Adrenal gland (tissue), 5 donors: ENCODE results near the gene FAM180A.

Experiments used
- CTCF ChIP-seq, 6 experiments: fragments of 450-650 bp in 4 of 6; fragments of 200-600 bp in 2 of 6; sonication (generic) in 1 of 6; IDR thresholded peaks; 1 replicate in 5 of 6; 2 replicates in 1 of 6; pipeline versions ENCODE4 v1.5.1 to v1.8.0; 2016 to 2021; ENCODE audit warnings: antibody characterized with exemption in 6 of 6, mild to moderate bottlenecking in 2 of 6, moderate library complexity in 1 of 6
- POLR2A ChIP-seq, 2 donors: fragments of 450-650 bp; IDR thresholded peaks; one replicate each; pipeline ENCODE4 v1.6.1; 2017; ENCODE audit warnings: antibody characterized with exemption in 2 of 2, mild to moderate bottlenecking in 2 of 2, moderate library complexity in 1 of 2
- donor health status: DM: no; HTN: no; CAD: no.

DNA sequence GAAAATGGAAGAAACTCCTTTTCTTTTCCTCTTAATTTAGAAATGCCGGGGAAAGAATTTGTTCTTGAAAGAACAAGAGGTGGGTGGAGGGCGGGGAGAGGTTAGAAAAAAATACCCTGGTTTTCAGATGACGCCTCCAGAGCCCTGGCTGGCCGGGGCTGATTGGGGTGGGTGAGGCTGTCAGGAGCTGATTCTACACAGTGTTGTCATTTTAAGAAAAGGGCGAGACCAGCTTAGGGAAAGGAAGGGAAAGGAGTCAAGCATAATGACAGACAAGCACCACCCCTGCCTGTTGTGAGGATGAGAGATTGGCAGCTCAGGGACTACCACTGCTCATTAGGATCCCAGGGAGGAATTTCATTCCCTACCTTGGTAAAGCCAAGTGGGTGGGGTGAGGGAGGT, 9.9 kb upstream of the FAM180A start:
- TF ChIP-seq CTCF (IDR thresholded peaks at IDR 0.05) (no peak), POLR2A (IDR thresholded peaks at IDR 0.05) (no peak)
